Ovary (tissue), 3 donors: ENCODE measurements around the gene FKBP8.

Experiments
- EP300 ChIP-seq: sonication (generic); formaldehyde crosslinking; IDR thresholded peaks from one replicate; pipeline ENCODE4 v1.6.1; 2017; ENCODE audit warnings: antibody characterized with exemption
- POLR2A ChIP-seq: fragments of 450-650 bp; IDR thresholded peaks from one replicate; pipeline ENCODE4 v1.6.1; 2017; ENCODE audit warnings: antibody characterized with exemption, mild to moderate bottlenecking, moderate library complexity
- TF ChIP-seq, protein P1 (sequence below), 3 donors: fragments of 450-650 bp in 2 of 3; fragments of 200-600 bp in 1 of 3; IDR thresholded peaks; one replicate each; pipeline versions ENCODE4 v1.5.1 to v1.8.0; 2016 to 2022; ENCODE audit warnings: antibody characterized with exemption in 3 of 3, mild to moderate bottlenecking in 1 of 3
- donor health status: DM: no; HTN: no; CAD: no.

- TF ChIP-seq, protein P1, sequence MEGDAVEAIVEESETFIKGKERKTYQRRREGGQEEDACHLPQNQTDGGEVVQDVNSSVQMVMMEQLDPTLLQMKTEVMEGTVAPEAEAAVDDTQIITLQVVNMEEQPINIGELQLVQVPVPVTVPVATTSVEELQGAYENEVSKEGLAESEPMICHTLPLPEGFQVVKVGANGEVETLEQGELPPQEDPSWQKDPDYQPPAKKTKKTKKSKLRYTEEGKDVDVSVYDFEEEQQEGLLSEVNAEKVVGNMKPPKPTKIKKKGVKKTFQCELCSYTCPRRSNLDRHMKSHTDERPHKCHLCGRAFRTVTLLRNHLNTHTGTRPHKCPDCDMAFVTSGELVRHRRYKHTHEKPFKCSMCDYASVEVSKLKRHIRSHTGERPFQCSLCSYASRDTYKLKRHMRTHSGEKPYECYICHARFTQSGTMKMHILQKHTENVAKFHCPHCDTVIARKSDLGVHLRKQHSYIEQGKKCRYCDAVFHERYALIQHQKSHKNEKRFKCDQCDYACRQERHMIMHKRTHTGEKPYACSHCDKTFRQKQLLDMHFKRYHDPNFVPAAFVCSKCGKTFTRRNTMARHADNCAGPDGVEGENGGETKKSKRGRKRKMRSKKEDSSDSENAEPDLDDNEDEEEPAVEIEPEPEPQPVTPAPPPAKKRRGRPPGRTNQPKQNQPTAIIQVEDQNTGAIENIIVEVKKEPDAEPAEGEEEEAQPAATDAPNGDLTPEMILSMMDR (IDR thresholded peaks at IDR 0.05) = no peak
- TF ChIP-seq POLR2A (no peak), EP300 (no peak)
These were observed 13.6 kb downstream of the FKBP8 start for GRCh38 chr19:18529782-18530181.
